Vagina (tissue), 2 donors: ENCODE data around the gene FAM120A.

Source experiments
- CTCF ChIP-seq, 3 experiments: fragments of 450-650 bp in 2 of 3; fragments of 200-600 bp in 1 of 3; sonication (generic) in 1 of 3; IDR thresholded peaks; one replicate each; pipeline ENCODE4 v1.5.1; 2017 to 2019; ENCODE audit warnings: antibody characterized with exemption in 3 of 3, mild to moderate bottlenecking in 2 of 3, moderate library complexity in 2 of 3
- POLR2A ChIP-seq, 2 donors: fragments of 450-650 bp; IDR thresholded peaks; one replicate each; pipeline ENCODE4 v1.6.1; 2017; ENCODE audit warnings: antibody characterized with exemption in 2 of 2, mild to moderate bottlenecking in 2 of 2, moderate library complexity in 2 of 2
- POLR2AphosphoS5 ChIP-seq, 2 donors: sonication (generic); formaldehyde crosslinking; IDR thresholded peaks; one replicate each; pipeline ENCODE4 v1.9.0; 2017; ENCODE audit warnings: antibody characterized with exemption in 2 of 2, mild to moderate bottlenecking in 2 of 2, low read depth in 1 of 2; ENCODE audit not compliant: insufficient read depth in 1 of 2

GRCh38 chr9:93466416-93467061, 15.1 kb downstream of the FAM120A start:
- no peak for TF ChIP-seq POLR2A (IDR thresholded peaks at IDR 0.05)
- TF ChIP-seq POLR2AphosphoS5 (IDR thresholded peaks at IDR 0.05; ENCODE audit: insufficient read depth in 1 of 2, low read depth in 1 of 2) = no peak
- no peak for TF ChIP-seq CTCF (IDR thresholded peaks at IDR 0.05)
